Cardiac septum (tissue), 1 donor: ENCODE measurements around the gene OPN1MW. TPM values are rescaled to one million over a fixed set of nuclear protein-coding genes. Genes with fewer than 3 reads are reported as not detected.
A peak's percentile ranks its signal among the peaks of the same experiment; 100 is the strongest.
"Not testable (repeated sequence)": the region's sequence is repeated elsewhere in the genome, so short reads cannot be mapped to it uniquely, and the experiment has no call there.

Experiments
- DNase-seq: peaks from one replicate; pipeline ENCODE4 v3.0.0-alpha.2; 2020; ENCODE audit warnings: low spot score
- intact Hi-C: fragments of 100-400 bp; cut with DNase I; formaldehyde crosslinking; loops from one replicate; pipeline ENCODE4 v1.14.0; 2022
- long read RNA-seq: library from polyadenylated mRNA; unstranded; transcript quantifications from one replicate; pipeline ENCODE4 v2.0.0, GENCODE V29; 2021
- total RNA-seq: library from RNA; stranded (reverse); fragmentation: NEBNext Ultra II Directional; extraction: Animal tissue kit (Norgen Biotek cat#: 25700); gene quantifications from one replicate; pipeline ENCODE4 v1.2.1, GENCODE V29; 2021
- donor health status: DM: no; HTN: no; CAD: no.

The OPN1MW gene
- not detected for total RNA-seq
- long read RNA-seq: 0 reads

GRCh38 chrX:154182296-154182695, at the start of gene OPN1MW:
Gene OPN1MW (plus strand): TSS chrX:154182596. CDS start chrX:154182678, 82 bp downstream.
- DNase-seq, intact Hi-C loops: not testable (repeated sequence)

GRCh38 chrX:154135458-154136229, 46.8 kb upstream of the OPN1MW start:
- peak; percentile 20 for DNase-seq
- intact Hi-C loops: no loop called here

DNA sequence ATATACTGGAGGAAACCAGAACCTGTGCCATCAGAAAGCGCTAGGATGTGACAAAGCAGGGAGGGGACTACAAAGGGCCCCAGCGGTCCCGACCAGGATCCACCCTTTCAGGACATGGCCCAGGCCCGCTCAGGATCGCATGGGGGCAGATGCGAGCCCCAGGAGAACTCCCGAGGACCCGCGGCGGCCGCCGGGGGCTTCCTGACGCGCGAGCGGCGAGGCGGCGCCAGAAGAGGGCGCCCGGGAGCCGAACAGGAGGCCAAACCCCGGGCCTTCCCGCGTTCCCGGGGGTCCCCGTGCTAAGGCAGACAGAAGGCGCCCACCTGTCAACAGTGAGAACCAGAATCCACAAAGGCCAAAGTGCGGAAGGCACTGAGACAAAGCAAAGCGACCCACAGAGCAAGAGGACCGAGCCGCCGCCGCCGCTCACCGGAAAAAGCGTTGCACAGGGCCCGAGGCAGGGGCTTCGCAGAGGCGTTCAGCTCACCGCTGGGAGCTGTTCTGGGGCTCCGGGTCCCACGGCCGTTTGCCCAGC, 45.7 kb upstream of the OPN1MW start:
- intact Hi-C loops: no loop called here

DNA sequence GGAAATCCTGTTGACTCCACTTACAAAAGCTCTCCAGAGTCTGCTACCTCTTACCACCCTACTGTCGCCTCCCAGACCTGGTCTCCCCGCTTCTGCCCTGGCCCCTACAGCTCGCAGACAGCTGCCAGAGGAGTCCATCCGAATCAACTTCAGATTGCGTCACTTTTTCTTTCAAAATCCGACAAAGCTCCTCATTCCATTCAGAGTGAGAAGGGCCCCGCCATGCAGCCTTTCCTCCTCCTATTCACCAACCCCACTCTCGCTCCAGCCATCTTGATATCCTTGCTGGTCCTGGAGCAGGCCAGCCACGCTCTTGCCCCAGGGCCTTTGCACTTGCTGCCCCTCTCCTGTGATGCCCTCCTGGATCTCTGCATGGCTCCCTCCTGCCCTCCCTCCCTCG, 43.5 kb upstream of the OPN1MW start:
- peak; percentile 55 for DNase-seq
- intact Hi-C loops: no loop called here

More for the DNA sequence above, 45.7 kb upstream of the OPN1MW start:
- DNase-seq: peak; percentile 78

GRCh38 chrX:154140206-154140605, 42.2 kb upstream of the OPN1MW start:
- peak; percentile 65 for DNase-seq
- intact Hi-C loops: no loop called here

- intact Hi-C loops: no loop called here
- DNase-seq: peak; percentile 43
Measured at GRCh38 chrX:154140742-154141141, 41.7 kb upstream of the OPN1MW start.

DNA sequence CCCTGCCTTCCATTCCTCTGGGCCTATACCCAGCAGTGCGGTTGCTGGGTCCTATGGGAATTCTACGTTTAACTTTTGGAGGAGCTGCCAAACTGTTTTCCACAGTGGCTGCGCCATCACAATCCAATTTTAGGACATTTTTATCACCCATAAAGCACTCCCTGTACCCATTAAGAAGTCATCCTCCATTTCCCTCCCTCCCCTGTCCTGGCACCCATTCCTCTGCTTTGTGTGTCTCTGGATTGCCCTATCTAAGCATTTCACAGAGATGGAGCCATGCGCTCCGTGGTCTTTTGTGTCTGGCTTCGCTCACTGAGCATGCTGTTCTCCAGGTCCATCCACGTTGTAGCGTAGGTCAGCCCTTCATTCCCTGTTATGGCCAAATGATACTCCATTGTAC, 40.0 kb upstream of the OPN1MW start:
- intact Hi-C loops: no loop called here

DNA sequence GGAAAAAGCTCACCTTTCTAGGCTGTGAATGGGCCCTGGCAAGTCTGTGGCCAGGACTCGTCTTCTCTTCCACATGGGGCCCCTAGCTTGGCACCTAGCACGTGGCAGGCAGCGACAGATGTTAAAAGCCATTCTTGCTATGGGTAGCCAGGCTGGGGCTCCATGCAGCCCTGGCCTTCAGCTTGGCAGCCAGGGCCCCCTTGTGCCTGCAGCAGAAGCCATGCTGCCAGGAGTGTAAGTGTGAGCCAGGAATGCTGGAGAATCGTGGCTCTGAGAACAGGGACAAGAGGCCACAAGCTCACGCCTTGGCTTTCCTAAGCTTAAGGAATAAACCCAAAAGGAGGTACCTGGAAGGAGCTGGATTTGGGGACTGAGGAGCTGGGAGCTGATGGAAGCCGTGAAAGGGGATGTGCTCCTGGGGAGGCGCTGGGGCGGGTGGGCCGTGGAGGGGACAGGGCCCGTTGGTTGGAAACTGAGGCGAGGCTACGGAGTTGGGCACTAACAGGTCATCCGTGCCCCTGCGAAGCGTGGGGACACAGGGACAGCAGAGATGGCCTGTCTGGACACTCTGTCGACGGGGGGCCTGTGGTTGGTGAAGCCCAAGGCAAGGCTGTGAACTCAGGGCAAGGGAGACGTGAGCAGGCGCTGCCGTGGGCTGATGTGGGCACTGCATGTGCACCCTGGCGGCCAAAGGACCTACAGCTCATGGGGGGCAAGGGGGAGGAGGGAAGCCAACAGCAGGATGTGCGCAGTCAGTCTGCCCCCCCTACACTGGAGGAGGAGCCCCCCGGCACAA, 39.2 kb upstream of the OPN1MW start:
- intact Hi-C loops: no loop called here
- DNase-seq: peak; percentile 58

More for the DNA sequence above, 40.0 kb upstream of the OPN1MW start:
- peak; percentile 31 for DNase-seq

DNA sequence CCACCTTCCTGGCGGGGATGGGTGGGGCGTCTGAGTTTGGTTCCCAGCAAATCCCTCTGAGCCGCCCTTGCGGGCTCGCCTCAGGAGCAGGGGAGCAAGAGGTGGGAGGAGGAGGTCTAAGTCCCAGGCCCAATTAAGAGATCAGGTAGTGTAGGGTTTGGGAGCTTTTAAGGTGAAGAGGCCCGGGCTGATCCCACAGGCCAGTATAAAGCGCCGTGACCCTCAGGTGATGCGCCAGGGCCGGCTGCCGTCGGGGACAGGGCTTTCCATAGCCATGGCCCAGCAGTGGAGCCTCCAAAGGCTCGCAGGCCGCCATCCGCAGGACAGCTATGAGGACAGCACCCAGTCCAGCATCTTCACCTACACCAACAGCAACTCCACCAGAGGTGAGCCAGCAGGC, 38.4 kb upstream of the OPN1MW start, which contains the start of gene OPN1LW:
Gene OPN1LW (plus strand): TSS at position 234 of the 400 bp plus-strand sequence. CDS start 41 bp downstream, at position 275.
- peak; percentile 19 for DNase-seq
- intact Hi-C loops: not testable (repeated sequence)

DNA sequence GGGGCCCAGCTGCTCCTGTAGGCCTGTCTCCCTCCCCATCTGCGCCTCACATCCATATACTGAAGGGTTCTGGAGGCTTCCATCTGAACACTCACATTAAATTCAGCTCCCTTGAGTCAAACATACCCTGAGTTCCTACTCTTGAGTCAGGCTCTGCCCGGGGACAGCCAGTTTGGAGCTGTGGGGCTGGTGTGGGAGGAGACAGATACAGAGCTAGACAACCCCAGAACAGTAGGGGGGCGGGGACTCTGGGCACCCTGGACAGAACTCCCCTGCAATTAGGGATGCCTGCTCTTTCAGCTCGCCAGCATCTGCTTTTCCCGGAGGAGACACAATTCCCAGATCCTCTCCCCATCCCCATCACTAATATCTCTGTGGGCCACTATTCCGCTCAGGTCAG, 31.4 kb upstream of the OPN1MW start:
- intact Hi-C loops, DNase-seq: not testable (repeated sequence)

DNA sequence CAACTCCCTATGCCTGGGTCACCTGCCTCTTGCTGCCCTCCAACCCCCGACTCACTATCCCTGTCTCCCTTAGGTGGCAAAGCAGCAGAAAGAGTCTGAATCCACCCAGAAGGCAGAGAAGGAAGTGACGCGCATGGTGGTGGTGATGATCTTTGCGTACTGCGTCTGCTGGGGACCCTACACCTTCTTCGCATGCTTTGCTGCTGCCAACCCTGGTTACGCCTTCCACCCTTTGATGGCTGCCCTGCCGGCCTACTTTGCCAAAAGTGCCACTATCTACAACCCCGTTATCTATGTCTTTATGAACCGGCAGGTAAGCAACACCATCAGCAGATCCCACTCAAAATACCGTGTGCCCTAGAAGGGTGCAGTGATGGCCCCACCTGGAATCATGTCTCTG, 26.2 kb upstream of the OPN1MW start:
- DNase-seq, intact Hi-C loops: not testable (repeated sequence)

- intact Hi-C loops, DNase-seq: not testable (repeated sequence)
Measured at GRCh38 chrX:154157207-154157606, 25.2 kb upstream of the OPN1MW start.

- intact Hi-C loops, DNase-seq: not testable (repeated sequence)
Measured at GRCh38 chrX:154159345-154159744, 23.1 kb upstream of the OPN1MW start.

DNA sequence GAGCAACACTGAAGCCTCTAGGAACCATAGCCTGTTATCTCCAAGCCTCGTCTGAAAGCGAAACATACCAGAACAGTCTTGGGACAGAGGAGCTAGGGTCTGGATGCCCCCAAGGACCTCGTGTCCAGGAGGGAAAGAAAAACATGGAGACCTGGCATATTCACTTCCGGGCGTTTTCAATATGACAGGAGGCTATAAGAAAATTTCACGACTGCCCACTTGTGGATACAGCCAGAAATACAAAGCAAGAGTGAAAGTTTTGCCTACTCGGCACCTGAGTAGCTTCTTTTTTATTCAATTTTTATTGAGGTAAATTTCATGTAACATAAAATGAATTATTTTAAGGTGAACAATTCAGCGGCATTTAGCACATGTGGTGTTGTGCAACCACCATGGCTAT, 17.5 kb upstream of the OPN1MW start:
- intact Hi-C loops, DNase-seq: not testable (repeated sequence)

GRCh38 chrX:154168384-154168783, 14.0 kb upstream of the OPN1MW start:
- DNase-seq, intact Hi-C loops: not testable (repeated sequence)

DNA sequence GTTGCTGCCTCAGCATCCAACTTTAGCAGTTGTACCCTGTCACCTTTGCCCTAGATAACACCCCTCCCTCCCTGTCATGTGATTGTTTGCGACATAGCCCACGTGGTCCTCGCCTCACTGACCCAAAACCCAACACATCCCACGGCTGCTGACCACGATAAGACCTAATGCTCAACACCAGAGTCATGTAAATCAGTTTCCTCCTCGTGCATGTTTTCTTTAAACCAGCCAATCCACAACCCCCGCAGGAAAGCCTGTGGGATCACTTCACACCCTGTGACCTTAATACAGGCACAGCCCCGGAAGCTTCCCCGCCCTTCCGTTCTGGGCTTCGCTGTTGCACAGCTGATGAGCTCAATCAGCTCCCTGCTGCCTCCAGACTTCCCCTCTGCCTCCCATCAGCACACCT, 9.9 kb upstream of the OPN1MW start:
- DNase-seq, intact Hi-C loops: not testable (repeated sequence)

GRCh38 chrX:154174356-154174755, 8.0 kb upstream of the OPN1MW start:
- intact Hi-C loops, DNase-seq: not testable (repeated sequence)

DNA sequence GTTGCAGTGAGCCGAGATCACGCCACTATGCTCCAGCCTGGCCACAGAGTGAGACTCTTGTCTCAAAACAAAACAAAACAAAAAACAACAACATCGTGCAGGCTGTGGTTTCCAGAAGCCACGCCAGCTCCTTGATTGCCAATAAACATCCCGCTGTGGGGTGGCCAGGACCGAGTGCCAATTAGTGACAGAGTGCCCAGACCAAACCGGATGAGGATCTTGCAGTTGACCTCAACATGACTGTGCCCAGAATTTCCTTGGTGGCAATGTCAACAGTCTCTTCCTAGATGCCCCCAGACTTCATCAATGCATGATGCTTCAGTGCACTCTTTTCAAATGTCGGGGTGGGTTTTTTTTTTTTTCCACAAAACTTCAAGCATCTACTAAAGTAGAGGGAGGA, 1.4 kb downstream of the OPN1MW start:
- DNase-seq, intact Hi-C loops: not testable (repeated sequence)

- intact Hi-C loops: not testable (repeated sequence)
Measured at GRCh38 chrX:154192846-154193245, 10.4 kb downstream of the OPN1MW start.

DNA sequence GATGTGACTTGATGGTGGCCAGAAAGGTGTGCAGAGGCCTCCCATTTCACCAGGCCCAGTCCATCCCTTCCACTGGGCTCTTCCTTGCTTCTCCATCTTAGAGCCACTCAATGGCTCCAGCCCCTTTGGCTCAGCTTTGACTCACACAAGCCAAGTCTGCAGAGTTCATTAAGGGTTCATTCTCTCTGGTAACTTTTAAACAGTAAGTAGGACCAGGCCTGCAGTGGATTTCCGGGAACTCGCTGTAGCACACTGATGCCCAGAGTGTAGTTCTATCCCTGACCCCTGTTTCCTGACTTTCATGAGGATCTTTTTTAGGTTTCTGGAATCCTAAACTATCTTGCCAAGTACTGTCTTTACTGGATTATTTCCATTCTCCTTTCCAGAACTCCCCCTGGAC, 11.9 kb downstream of the OPN1MW start:
- DNase-seq, intact Hi-C loops: not testable (repeated sequence)

More at GRCh38 chrX:154192846-154193245, 10.4 kb downstream of the OPN1MW start:
- not testable (repeated sequence) for DNase-seq
